GM19468 (cell line): ENCODE measurements around the gene NEK7.
"Not testable (repeated sequence)": the region's sequence is repeated elsewhere in the genome, so short reads cannot be mapped to it uniquely, and the experiment has no call there.

ENCODE experiments used
- ATAC-seq: cut with Tn5 transposase; IDR thresholded peaks from one replicate; pipeline ENCODE4 v1.9.1; 2021; ENCODE audit warnings: mild to moderate bottlenecking, moderate library complexity, moderate number of reproducible peaks; ENCODE audit not compliant: unreplicated experiment; ENCODE audit errors: extremely low read depth

NEK7 gene

DNA sequence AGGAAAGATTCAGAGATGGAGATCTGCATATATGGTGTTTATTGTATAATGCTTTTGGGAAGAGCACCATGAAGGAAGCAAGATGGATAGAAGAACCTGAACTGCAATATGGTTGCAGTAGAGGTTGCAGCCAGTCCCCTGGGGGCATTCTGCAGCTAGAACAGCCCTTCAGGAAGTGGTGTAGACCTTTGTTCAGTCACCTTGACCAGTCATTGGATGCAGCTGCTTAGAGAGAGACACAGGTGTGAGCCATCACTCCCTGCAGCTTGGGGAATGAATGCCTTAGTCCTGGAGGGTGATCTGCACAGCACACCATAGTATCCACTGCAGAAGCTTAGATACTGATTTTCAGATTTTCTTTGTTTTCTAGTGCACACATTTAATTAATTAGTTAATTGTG, 42.3 kb downstream of the NEK7 start:
- ATAC-seq: peak; percentile 43

GRCh38 chr1:198201956-198202784, 45.4 kb downstream of the NEK7 start:
- peak; percentile 89 for ATAC-seq

DNA sequence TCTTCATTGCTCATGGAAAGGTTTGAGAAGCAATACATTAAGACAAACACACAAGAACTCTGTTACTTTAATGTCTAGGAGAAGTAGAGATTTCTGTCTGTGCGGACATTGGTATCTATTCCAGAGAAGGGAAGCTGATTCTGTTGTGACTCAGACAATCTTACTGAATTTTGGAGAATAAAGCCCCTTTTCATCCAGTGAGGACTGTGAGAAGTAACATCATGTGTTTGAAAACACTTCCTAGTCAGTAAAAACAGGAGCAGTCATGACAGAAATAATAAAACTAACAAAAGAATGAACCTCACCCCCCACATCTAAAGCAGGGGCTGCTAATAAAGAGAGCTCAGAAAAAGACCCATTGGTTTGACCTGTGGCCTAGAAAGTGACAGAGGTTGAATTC, 46.6 kb downstream of the NEK7 start:
- ATAC-seq: no peak

DNA sequence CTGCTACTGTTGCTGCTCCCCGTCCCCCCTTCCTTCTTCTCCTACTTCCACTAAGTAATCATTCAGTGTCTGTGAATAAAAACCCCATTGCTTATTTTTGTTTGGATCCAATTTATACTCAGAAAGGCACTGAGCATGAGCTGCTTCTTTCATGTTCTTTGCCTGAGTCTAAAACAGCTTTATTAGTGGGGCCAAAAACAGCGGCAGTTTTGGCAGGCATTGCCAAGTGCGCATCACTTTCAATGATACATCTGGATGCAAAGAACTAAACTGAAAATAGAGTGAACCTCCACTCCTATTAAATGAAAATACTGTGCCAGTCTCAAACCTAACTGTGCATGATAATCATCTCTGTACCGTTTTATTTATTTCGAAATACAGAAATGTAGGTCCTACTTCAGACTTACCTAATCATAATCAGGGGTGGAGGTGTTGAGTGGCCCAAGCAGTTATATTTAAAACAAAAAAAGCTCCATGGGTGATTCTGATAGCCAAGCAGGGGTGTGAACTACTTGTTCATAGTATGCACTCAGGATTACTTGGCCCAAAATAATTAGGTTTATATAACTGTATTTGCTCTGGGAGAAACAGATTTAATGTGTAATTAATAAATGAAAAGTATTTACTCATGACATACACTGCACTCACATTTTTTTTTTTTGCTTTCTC, 48.4 kb downstream of the NEK7 start:
- no peak for ATAC-seq

- ATAC-seq: no peak
Observed at GRCh38 chr1:198206292-198206691, 49.5 kb downstream of the NEK7 start.

- no peak for ATAC-seq
Observed at GRCh38 chr1:198211696-198212095, 54.9 kb downstream of the NEK7 start.

- no peak for ATAC-seq
Observed at GRCh38 chr1:198212126-198212525, 55.3 kb downstream of the NEK7 start.

DNA sequence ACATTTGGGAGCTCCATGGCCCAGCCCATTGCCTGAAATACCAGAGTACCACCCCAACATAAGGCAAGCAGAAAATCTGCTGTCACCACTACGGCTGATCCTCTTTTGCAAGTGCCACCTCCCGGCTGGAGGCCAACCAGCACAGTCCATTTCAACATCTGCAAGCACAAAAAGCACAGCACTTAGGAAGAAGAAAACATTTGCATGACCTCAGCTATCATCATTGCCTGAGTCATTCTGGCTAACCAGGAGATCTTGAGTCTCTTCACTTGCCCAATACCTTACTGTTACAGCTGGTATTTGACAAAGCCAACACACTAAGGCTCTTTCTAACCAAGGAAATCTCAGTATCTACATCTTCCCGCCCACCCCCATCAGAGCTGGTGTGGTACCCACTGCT, 55.9 kb downstream of the NEK7 start:
- no peak for ATAC-seq

GRCh38 chr1:198214924-198215323, 58.1 kb downstream of the NEK7 start:
- no peak for ATAC-seq

- ATAC-seq: no peak
Observed at GRCh38 chr1:198220428-198220827, 63.6 kb downstream of the NEK7 start.

- not testable (repeated sequence) for ATAC-seq
Observed at GRCh38 chr1:198227010-198227409, 70.2 kb downstream of the NEK7 start.

DNA sequence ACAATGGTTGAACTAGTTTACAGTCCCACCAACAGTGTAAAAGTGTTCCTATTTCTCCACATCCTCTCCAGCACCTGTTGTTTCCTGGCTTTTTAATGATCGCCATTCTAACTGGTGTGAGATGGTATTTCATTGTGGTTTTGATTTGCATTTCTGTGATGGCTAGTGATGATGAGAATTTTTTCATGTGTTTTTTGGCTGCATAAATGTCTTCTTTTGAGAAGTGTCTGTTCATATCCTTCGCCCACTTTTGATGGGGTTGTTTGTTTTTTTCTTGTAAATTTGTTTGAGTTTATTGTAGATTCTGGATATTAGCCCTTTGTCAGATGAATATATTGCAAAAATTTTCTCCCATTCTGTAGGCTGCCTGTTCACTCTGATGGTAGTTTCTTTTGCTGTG, 70.7 kb downstream of the NEK7 start:
- ATAC-seq: not testable (repeated sequence)

DNA sequence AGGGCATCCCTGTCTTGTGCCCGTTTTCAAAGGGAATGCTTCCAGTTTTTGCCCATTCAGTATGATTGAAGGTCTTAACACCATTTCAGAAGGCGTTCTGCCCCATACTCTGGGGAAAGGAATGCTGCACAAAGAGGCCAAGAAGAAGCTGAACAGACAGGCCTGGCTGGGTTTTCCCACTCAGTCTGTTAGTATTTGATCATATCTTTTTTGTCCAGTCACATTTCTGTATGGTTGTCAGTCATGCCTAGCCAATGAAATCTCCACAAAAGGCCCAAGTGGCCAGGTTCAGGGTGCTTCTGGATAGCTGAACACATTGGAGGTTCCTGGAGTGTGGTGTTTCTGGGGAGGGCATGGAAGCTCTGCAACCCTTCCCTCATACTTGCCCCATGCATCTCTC, 72.1 kb downstream of the NEK7 start:
- ATAC-seq: no peak

GRCh38 chr1:198231779-198232178, 75.0 kb downstream of the NEK7 start:
- no peak for ATAC-seq

- ATAC-seq: no peak
Observed at GRCh38 chr1:198232378-198232777, 75.6 kb downstream of the NEK7 start.

DNA sequence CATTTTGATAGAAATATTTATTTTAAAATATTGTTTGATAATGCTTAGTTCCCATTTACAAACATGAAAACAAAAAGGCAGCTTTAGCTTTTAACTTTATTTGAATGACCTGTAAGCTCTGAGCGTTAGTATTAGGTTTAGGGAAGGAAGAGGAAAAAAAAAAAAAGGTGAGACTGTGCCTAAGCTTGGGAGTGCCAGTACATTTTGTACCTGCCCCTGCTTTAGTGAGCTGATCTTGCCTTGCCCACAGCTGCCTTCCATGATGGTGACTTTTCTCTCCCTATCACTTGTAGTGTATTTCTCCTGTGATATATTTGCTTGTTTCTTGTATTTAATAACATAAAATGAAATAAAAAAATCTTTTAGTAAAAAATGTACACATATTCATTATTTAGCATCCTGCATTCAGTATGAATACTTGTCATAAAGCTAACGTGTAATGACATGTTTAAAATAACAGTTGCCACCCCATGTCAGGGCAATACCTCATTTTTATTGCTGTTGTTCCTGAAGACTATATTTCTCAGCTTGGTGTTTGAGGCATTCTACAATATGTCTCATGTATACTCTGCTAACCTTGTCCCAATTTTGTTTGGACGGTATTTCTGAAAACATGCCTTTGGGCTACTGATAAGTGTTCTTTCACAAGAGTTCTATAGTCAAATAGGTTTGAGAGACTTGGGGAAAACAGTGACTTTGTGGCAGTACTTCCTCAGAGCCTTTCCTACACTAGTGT, 76.3 kb downstream of the NEK7 start:
- ATAC-seq: no peak

- no peak for ATAC-seq
Observed at GRCh38 chr1:198234520-198235251, 77.9 kb downstream of the NEK7 start.

DNA sequence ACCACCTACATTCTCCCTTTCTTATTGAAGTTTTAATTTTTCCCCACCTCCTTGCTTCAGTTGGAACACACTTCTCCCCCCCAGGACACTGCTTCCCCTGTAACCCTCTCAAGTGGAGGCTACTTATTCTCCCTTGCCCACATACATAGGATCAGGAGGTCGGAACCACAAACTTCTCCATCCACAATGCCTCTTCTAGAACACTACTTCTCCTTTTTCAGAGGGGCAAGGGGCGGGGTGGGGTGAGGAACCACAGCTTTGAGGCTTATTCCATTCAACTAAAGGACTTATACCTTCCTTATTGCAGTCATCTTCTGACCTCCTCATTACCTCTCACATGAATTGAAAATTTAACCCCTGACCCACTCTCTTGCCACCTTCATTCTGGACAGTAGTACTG, 81.3 kb downstream of the NEK7 start:
- ATAC-seq: no peak

DNA sequence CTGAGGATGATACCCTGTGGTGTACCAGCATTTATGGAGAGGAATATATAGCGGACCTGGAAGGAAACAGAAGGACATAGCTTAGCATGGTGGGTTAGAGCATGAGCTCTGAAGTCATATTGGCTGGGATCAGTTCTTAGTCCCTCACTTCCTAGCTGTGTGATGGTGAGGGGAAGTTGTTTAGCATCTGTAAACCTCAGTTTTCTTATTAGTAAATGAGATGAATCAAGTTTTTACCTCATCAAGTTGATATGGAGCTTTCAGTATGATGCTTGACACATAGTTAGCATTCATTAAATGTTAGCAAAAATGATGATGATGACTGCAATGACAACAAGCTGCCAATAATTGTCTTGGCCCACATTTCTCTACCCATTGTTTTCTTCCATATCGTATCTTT, 84.8 kb downstream of the NEK7 start:
- no peak for ATAC-seq

DNA sequence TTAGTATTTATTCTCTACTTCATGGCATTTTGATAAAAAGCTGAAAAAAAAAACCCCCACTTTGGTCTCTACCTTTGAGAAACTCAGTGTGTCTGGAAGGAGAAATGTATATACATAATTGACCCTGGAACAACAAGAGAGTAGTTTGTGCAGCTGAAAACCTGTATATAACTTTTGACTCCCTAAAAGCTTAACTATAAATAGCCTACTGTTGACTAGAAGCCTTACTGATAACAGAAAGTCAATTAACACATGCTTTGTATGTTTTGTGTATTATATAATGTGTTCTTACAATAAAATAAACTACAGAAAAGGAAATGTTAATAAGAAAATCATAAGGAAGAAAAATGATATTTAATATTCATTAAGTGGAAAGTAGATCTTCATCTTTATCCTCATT, 88.0 kb downstream of the NEK7 start:
- no peak for ATAC-seq
